Testis (tissue), 3 donors: ENCODE results near the gene SEZ6L2. TPM values are rescaled to one million over a fixed set of nuclear protein-coding genes. Genes with fewer than 3 reads are reported as not detected.
A peak's percentile ranks its signal among the peaks of the same experiment; 100 is the strongest.

ENCODE experiments used
- DNase-seq: peaks from one replicate; pipeline ENCODE4 v3.0.0-alpha.2; 2019
- H3K27ac ChIP-seq, 2 donors: fragments of 200-600 bp; sonication (generic); one replicate each; pipeline ENCODE4 v1.5.1; 2019
- H3K27me3 ChIP-seq: fragments of 200-600 bp; sonication (generic); one replicate; pipeline ENCODE4 v1.5.1; 2019
- H3K36me3 ChIP-seq: fragments of 200-600 bp; sonication (generic); one replicate; pipeline ENCODE4 v1.5.1; 2017; ENCODE audit warnings: low read depth; ENCODE audit errors: missing control alignments
- H3K4me1 ChIP-seq: fragments of 200-600 bp; sonication (generic); one replicate; pipeline ENCODE4 v1.5.1; 2019
- H3K4me3 ChIP-seq, 2 donors: fragments of 200-600 bp; sonication (generic); one replicate each; pipeline ENCODE4 v1.5.1; 2017 to 2019
- H3K9me3 ChIP-seq: fragments of 200-600 bp; sonication (generic); one replicate; pipeline ENCODE4 v1.5.1; 2017
- POLR2A ChIP-seq: fragments of 450-650 bp; IDR thresholded peaks from one replicate; pipeline ENCODE4 v1.6.1; 2017; ENCODE audit warnings: antibody characterized with exemption, mild to moderate bottlenecking, moderate library complexity
- WGBS, 2 donors: methylation state at CpG; one replicate each; pipeline ENCODE4 v1.1.5; 2018; 5-methylcytosine and 5-hydroxymethylcytosine counted together
- intact Hi-C: fragments of 100-400 bp; cut with DNase I; formaldehyde crosslinking; loops from one replicate; pipeline ENCODE4 v1.15.1; 2023; ENCODE audit warnings: low total_unique reads
- polyA plus RNA-seq: library from polyadenylated mRNA; stranded (reverse); fragments of 350-450 nt; fragmentation: Illumina TruSeq; extraction: RNeasy Lipid Tissue Mini Kit (QIAGEN cat#74804); gene quantifications from one replicate; pipeline ENCODE4 v1.2.3, GENCODE V29; 2014; ENCODE audit warnings: low read depth, low replicate concordance; ENCODE audit not compliant: insufficient read depth
- total RNA-seq, 2 donors: library from RNA; depleted of rRNA; stranded (reverse); fragments of >200 nt; gene quantifications; one replicate each; pipeline ENCODE4 v1.2.3, GENCODE V29; 2016
- TF ChIP-seq, protein P1 (sequence below), 3 experiments: fragments of 450-650 bp in 2 of 3; fragments of 200-600 bp in 1 of 3; sonication (generic) in 1 of 3; IDR thresholded peaks; one replicate each; pipeline ENCODE4 v1.5.1; 2016 to 2019; ENCODE audit warnings: antibody characterized with exemption in 3 of 3, mild to moderate bottlenecking in 2 of 3, moderate library complexity in 1 of 3

SEZ6L2 gene
- total and polyA plus RNA-seq, 3 donors from 2014 or later = 40.9 to 57.5 (median 43.7) TPM

DNA sequence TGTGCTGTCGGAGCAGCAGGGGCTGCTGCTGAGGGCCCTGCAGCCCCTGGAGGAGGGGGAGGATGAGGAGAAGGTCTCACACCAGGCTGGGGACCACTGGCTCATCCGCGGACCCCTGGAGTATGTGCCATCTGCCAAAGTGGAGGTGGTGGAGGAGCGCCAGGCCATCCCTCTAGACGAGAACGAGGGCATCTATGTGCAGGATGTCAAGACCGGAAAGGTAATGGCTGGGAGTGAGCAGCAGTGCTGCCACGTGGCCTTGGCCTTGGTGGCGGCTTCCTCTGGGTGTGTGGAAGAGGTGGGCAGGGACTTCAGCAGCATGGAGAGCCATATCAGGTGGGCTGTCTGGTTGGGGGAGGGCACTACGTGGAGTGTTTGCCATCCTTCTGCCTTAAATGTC lies 59.1 kb downstream of the SEZ6L2 start:
- Histone ChIP-seq H3K27ac (no peak overlapping the region), H3K27me3 (no peaks in the 10 kb centered on the region), H3K9me3 (no peaks in the 10 kb centered on the region), H3K4me1 (peaks cover 14% of the 10 kb centered on the region), H3K4me3 (no peak overlapping the region), H3K36me3 (no peaks in the 10 kb centered on the region)
- 46 to 65% methylated on average over 4 to 10 of the region's 10 CpGs for WGBS, 2 donors
- DNase-seq = no peak
- TF ChIP-seq POLR2A = no peak
- TF ChIP-seq, protein P1, sequence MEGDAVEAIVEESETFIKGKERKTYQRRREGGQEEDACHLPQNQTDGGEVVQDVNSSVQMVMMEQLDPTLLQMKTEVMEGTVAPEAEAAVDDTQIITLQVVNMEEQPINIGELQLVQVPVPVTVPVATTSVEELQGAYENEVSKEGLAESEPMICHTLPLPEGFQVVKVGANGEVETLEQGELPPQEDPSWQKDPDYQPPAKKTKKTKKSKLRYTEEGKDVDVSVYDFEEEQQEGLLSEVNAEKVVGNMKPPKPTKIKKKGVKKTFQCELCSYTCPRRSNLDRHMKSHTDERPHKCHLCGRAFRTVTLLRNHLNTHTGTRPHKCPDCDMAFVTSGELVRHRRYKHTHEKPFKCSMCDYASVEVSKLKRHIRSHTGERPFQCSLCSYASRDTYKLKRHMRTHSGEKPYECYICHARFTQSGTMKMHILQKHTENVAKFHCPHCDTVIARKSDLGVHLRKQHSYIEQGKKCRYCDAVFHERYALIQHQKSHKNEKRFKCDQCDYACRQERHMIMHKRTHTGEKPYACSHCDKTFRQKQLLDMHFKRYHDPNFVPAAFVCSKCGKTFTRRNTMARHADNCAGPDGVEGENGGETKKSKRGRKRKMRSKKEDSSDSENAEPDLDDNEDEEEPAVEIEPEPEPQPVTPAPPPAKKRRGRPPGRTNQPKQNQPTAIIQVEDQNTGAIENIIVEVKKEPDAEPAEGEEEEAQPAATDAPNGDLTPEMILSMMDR (IDR thresholded peaks at IDR 0.05) = no peak
- intact Hi-C loops = no loop called here

DNA sequence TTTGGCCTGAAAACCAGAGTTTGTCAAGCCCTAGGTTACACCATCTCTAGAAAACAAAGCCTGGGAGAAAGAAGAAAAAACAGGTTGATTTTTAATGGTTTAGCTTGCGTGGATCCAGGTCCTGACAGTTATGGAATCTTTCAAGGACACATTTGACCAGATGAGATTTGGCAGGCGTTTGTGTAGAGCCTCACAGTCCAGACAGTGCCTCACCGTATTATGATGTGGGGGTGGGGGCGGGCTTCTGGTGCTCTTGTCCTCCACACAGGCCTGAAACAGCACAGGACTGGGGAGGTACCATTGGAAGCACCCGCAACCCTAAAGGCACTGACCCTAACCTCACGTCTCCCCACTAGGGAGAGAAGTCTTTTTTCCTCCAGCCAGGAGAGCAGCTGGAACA lies 59.5 kb downstream of the SEZ6L2 start:
- Histone ChIP-seq H3K4me1 (peaks cover 13% of the 10 kb centered on the region), H3K27ac (no peak overlapping the region), H3K4me3 (no peak overlapping the region), H3K27me3 (no peaks in the 10 kb centered on the region), H3K9me3 (no peaks in the 10 kb centered on the region), H3K36me3 (no peaks in the 10 kb centered on the region)
- TF ChIP-seq, protein P1 (IDR thresholded peaks at IDR 0.05) = no peak
- no peak for TF ChIP-seq POLR2A
- DNase-seq = peak; percentile 69
- 41 to 42% methylated on average over 6 of the region's 6 CpGs for WGBS, 2 donors
- intact Hi-C loops = no loop called here

DNA sequence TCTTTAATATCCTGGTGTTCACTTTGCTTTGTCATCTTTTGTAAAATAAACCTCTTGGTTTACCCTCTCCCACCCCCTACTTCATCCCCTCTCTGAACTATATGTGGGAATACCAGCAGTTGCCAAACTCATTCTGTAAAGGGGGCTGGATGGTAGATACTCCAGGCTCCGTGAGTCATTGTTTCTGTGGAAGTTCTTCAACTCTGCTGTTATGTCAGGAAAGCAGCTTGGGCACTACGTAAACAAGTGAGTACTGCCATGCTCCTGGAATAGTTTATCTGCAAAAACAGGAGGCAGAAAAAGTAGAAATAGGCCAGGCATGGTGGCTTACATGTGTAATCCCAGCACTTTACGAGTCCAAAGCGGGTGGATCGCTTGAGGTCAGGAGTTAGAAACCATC lies 61.5 kb downstream of the SEZ6L2 start:
- no peaks in the 10 kb centered on the region for H3K9me3 ChIP-seq
- H3K4me3 ChIP-seq = no peak overlapping the region
- intact Hi-C loops = no loop called here
- no peaks in the 10 kb centered on the region for H3K27me3 ChIP-seq
- DNase-seq = no peak
- no peaks in the 10 kb centered on the region for H3K36me3 ChIP-seq
- no peak overlapping the region for H3K27ac ChIP-seq
- 94 to 97% methylated on average over 5 of the region's 5 CpGs for WGBS, 2 donors
- H3K4me1 ChIP-seq = peaks cover 13% of the 10 kb centered on the region
- TF ChIP-seq, protein P1 (IDR thresholded peaks at IDR 0.05) = no peak
- TF ChIP-seq POLR2A = no peak

DNA sequence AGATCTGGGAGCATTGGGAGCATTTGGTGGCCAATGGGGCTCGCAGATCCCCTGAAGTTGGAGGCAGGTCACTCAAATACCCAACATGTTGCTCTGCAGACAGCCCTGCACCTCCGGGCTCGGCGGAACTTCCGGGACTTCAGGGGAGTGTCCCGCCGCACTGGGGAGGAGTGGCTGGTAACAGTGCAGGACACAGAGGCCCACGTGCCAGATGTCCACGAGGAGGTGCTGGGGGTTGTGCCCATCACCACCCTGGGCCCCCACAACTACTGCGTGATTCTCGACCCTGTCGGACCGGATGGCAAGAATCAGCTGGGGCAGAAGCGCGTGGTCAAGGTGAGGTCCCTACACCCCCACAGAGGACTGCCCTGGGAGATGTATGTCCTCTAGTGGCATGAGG lies 62.7 kb downstream of the SEZ6L2 start:
- no peak overlapping the region for H3K27ac ChIP-seq
- DNase-seq = no peak
- WGBS, 2 donors = 69 to 75% methylated on average over 14 to 15 of the region's 15 CpGs
- no peak for TF ChIP-seq POLR2A
- TF ChIP-seq, protein P1 (IDR thresholded peaks at IDR 0.05) = no peak
- intact Hi-C loops = no loop called here
- H3K27me3 ChIP-seq = no peaks in the 10 kb centered on the region
- H3K9me3 ChIP-seq = no peaks in the 10 kb centered on the region
- peaks cover 13% of the 10 kb centered on the region for H3K4me1 ChIP-seq
- H3K36me3 ChIP-seq = no peaks in the 10 kb centered on the region
- no peak overlapping the region for H3K4me3 ChIP-seq

DNA sequence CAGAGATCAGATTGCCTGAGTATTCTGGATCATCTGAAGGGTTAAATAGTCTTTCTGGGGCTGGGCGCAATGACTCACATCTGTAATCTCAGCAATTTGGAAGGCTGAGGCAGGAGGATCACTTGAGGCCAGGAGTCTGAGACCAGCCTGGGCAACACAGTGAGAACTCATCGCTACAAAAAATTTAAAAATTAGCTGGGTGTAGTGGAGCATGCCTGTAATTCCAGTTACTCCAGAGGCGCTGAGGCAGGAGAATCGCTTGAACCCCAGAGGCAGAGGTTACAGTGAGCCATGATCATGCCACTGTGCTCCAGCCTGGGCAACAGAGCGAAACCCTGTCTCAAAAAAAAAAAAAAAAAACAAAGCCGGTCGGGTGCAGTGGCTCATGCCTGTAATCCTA lies 63.4 kb downstream of the SEZ6L2 start:
- no peak for DNase-seq
- intact Hi-C loops = no loop called here
- TF ChIP-seq POLR2A = no peak
- TF ChIP-seq, protein P1 (IDR thresholded peaks at IDR 0.05) = no peak
- no peaks in the 10 kb centered on the region for H3K36me3 ChIP-seq
- H3K9me3 ChIP-seq = no peaks in the 10 kb centered on the region
- H3K4me3 ChIP-seq = no peak overlapping the region
- H3K27me3 ChIP-seq = no peaks in the 10 kb centered on the region
- H3K4me1 ChIP-seq = peaks cover 13% of the 10 kb centered on the region
- WGBS, 2 donors = 88 to 90% methylated on average over 7 of the region's 7 CpGs
- H3K27ac ChIP-seq = no peak overlapping the region
